Vagina (tissue), 2 donors: Measurements from ENCODE around the gene DFFA. TPM values are rescaled to one million over a fixed set of nuclear protein-coding genes. Genes with fewer than 3 reads are reported as not detected.

Source experiments
- DNase-seq, 2 donors: peaks; one replicate each; pipeline ENCODE4 v3.0.0-alpha.2; 2017; ENCODE audit errors: extremely low spot score in 2 of 2
- H3K27ac ChIP-seq: fragments of 200-600 bp; sonication (generic); one replicate; pipeline ENCODE4 v1.5.1; 2019
- H3K27me3 ChIP-seq: fragments of 200-600 bp; sonication (generic); one replicate; pipeline ENCODE4 v1.5.1; 2019
- H3K36me3 ChIP-seq, 2 donors: fragments of 200-600 bp; sonication (generic); one replicate each; pipeline ENCODE4 v1.5.1; 2017 to 2019
- H3K4me1 ChIP-seq: fragments of 200-600 bp; sonication (generic); one replicate; pipeline ENCODE4 v1.5.1; 2019
- H3K4me3 ChIP-seq, 2 donors: fragments of 200-600 bp; sonication (generic); 1 replicate in 1 of 2; 2 replicates in 1 of 2; pipeline ENCODE4 v1.5.1; 2016 to 2019
- H3K9me3 ChIP-seq: fragments of 200-600 bp; sonication (generic); one replicate; pipeline ENCODE4 v1.5.1; 2019
- CTCF ChIP-seq, 3 experiments: fragments of 450-650 bp in 2 of 3; fragments of 200-600 bp in 1 of 3; sonication (generic) in 1 of 3; IDR thresholded peaks; one replicate each; pipeline ENCODE4 v1.5.1; 2017 to 2019; ENCODE audit warnings: antibody characterized with exemption in 3 of 3, mild to moderate bottlenecking in 2 of 3, moderate library complexity in 2 of 3
- POLR2A ChIP-seq, 2 donors: fragments of 450-650 bp; IDR thresholded peaks; one replicate each; pipeline ENCODE4 v1.6.1; 2017; ENCODE audit warnings: antibody characterized with exemption in 2 of 2, mild to moderate bottlenecking in 2 of 2, moderate library complexity in 2 of 2
- POLR2AphosphoS5 ChIP-seq, 2 donors: sonication (generic); formaldehyde crosslinking; IDR thresholded peaks; one replicate each; pipeline ENCODE4 v1.9.0; 2017; ENCODE audit warnings: antibody characterized with exemption in 2 of 2, mild to moderate bottlenecking in 2 of 2, low read depth in 1 of 2; ENCODE audit not compliant: insufficient read depth in 1 of 2
- intact Hi-C: fragments of 100-400 bp; cut with DNase I; formaldehyde crosslinking; loops from one replicate; pipeline ENCODE4 v1.15.1; 2023
- total RNA-seq: library from RNA; depleted of rRNA; stranded (reverse); fragments of >200 nt; gene quantifications from one replicate; pipeline ENCODE4 v1.2.3, GENCODE V29; 2016

The DFFA gene
- 16.2 TPM for total RNA-seq

GRCh38 chr1:10472220-10473144 lies at the start of gene DFFA:
DFFA (minus strand) TSS chr1:10472529; CDS start chr1:10472458, 71 bp downstream.
- DNase-seq: peak in 1 of 2 donors; percentile 94
- H3K4me1 ChIP-seq: peaks cover 28% of the 10 kb centered on the region
- intact Hi-C loops: no loop called here
- peaks cover 0 to 15% of the 10 kb centered on the region in 2 donors for H3K36me3 ChIP-seq
- H3K27ac ChIP-seq: peak within 1 kb of the TSS; percentile 78
- no peak for TF ChIP-seq POLR2A (IDR thresholded peaks at IDR 0.05)
- peak; percentile 91 to 97 for TF ChIP-seq POLR2AphosphoS5 (IDR thresholded peaks at IDR 0.05; ENCODE audit: insufficient read depth in 1 of 2, low read depth in 1 of 2)
- no peaks in the 10 kb centered on the region for H3K27me3 ChIP-seq
- no peaks in the 10 kb centered on the region for H3K9me3 ChIP-seq
- peak within 1 kb of the TSS; percentile 77 to 81 for H3K4me3 ChIP-seq

GRCh38 chr1:10521537-10522157 lies 49.3 kb upstream of the DFFA start:
- no peak for TF ChIP-seq POLR2AphosphoS5 (IDR thresholded peaks at IDR 0.05; ENCODE audit: insufficient read depth in 1 of 2, low read depth in 1 of 2)
- no peak for TF ChIP-seq CTCF (IDR thresholded peaks at IDR 0.05)
- no peak for TF ChIP-seq POLR2A (IDR thresholded peaks at IDR 0.05)
- Histone ChIP-seq H3K4me3 (no peak overlapping the region), H3K9me3 (no peaks in the 10 kb centered on the region), H3K27ac (no peak overlapping the region), H3K36me3 (no peaks in the 10 kb centered on the region), H3K4me1 (peaks cover 7% of the 10 kb centered on the region), H3K27me3 (no peaks in the 10 kb centered on the region)
- intact Hi-C loops: no loop called here
- no peak for DNase-seq

GRCh38 chr1:10520952-10521351 lies 48.6 kb upstream of the DFFA start:
- no peak for DNase-seq
- no peak for TF ChIP-seq POLR2AphosphoS5 (IDR thresholded peaks at IDR 0.05; ENCODE audit: insufficient read depth in 1 of 2, low read depth in 1 of 2)
- TF ChIP-seq POLR2A (IDR thresholded peaks at IDR 0.05): no peak
- TF ChIP-seq CTCF (IDR thresholded peaks at IDR 0.05): no peak
- Histone ChIP-seq H3K4me3 (no peak overlapping the region), H3K27me3 (no peaks in the 10 kb centered on the region), H3K36me3 (no peaks in the 10 kb centered on the region), H3K9me3 (no peaks in the 10 kb centered on the region), H3K4me1 (peaks cover 10% of the 10 kb centered on the region), H3K27ac (no peak overlapping the region)
- intact Hi-C loops: no loop called here

GRCh38 chr1:10520497-10520896 lies 48.2 kb upstream of the DFFA start:
- Histone ChIP-seq H3K27me3 (no peaks in the 10 kb centered on the region), H3K4me1 (peaks cover 10% of the 10 kb centered on the region), H3K9me3 (no peaks in the 10 kb centered on the region), H3K4me3 (no peak overlapping the region), H3K27ac (no peak overlapping the region), H3K36me3 (no peaks in the 10 kb centered on the region)
- TF ChIP-seq CTCF (IDR thresholded peaks at IDR 0.05): no peak
- no peak for TF ChIP-seq POLR2A (IDR thresholded peaks at IDR 0.05)
- no peak for TF ChIP-seq POLR2AphosphoS5 (IDR thresholded peaks at IDR 0.05; ENCODE audit: insufficient read depth in 1 of 2, low read depth in 1 of 2)
- DNase-seq: no peak
- intact Hi-C loops: no loop called here

GRCh38 chr1:10519016-10519417 lies 46.7 kb upstream of the DFFA start:
- no peaks in the 10 kb centered on the region for H3K36me3 ChIP-seq
- H3K4me1 ChIP-seq: peaks cover 20% of the 10 kb centered on the region
- H3K9me3 ChIP-seq: no peaks in the 10 kb centered on the region
- intact Hi-C loops: no loop called here
- no peak for DNase-seq
- no peak for TF ChIP-seq POLR2AphosphoS5 (IDR thresholded peaks at IDR 0.05; ENCODE audit: insufficient read depth in 1 of 2, low read depth in 1 of 2)
- TF ChIP-seq POLR2A (IDR thresholded peaks at IDR 0.05): no peak
- TF ChIP-seq CTCF (IDR thresholded peaks at IDR 0.05): no peak
- no peak overlapping the region for H3K4me3 ChIP-seq
- H3K27me3 ChIP-seq: no peaks in the 10 kb centered on the region
- no peak overlapping the region for H3K27ac ChIP-seq
